T-helper 2 cell treated with Interferon-gamma antibody and Interleukin-4, amounts not matched to agents 100 ng/mL and 5 ng/mL, for 36 hours (primary cell): ENCODE measurements around the gene GLIPR1L1. TPM values are rescaled to one million over a fixed set of nuclear protein-coding genes. Genes with fewer than 3 reads are reported as not detected.

ENCODE experiments used
- intact Hi-C: fragments of 100-400 bp; cut with micrococcal nuclease; formaldehyde crosslinking; loops from one replicate; pipeline ENCODE4 v1.15.1; 2023
- total RNA-seq: library from RNA; stranded (reverse); gene quantifications from 2 replicates; pipeline ENCODE4 v1.2.3, GENCODE V29; 2022

GLIPR1L1 gene
- total RNA-seq, 1 donor from 2014 or later = not detected

DNA sequence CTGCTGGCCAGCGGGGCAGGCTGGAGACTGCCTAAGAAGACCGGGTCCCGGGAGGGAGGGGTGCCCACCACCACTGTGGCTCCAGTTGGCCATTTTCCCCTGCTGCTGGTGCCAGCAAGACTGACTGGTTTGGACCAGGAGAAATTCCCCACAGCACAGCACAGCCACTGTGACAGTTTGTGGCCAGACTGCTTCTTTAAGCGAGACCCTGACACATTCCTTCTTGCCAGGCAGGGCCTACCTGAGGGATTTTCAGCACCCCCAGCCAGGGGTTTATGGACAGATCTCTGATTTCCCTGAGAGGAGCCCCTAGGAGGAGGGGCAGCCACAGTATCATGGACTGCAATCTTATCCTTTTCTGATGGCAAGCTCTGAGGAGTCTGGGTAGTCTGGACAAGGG lies 15.5 kb downstream of the GLIPR1L1 start:
- intact Hi-C loops = no loop called here

DNA sequence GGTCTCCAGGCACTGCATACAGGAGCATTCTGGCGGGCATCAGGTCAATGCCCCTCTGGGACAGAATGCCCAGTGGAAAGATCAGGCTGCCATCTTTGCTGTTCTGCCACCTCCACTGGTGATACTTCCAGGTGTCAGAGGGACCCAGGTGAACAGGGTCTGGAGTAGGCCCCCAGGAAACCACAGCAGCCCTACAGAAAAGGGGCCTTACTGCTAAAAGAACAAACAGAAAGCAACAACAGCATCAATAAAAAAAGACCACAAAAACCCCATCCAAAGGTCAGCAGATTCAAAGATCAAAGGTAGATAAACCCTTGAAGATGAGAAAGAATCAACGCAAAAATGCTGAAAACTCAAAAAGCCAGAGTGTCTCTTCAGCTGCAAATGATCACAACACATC lies 15.9 kb downstream of the GLIPR1L1 start:
- intact Hi-C loops = no loop called here

DNA sequence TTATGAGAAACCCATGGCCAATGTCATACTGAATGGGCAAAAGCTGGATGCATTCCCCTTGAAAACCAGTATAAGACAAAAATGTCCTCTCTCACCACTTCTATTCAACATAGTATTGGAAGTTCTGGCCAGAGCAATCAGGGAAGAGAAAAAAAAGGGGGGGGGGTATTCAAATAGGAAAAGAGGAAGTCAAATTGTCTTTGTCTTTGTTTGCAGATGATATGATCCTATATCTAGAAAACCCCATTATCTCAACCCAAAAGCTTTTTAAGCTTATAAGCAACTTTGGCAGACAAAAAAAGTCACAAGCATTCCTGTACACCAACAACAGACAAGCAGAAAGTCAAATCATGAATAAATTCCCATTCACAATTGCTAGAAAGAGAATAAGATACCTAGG lies 19.5 kb downstream of the GLIPR1L1 start:
- intact Hi-C loops = no loop called here

DNA sequence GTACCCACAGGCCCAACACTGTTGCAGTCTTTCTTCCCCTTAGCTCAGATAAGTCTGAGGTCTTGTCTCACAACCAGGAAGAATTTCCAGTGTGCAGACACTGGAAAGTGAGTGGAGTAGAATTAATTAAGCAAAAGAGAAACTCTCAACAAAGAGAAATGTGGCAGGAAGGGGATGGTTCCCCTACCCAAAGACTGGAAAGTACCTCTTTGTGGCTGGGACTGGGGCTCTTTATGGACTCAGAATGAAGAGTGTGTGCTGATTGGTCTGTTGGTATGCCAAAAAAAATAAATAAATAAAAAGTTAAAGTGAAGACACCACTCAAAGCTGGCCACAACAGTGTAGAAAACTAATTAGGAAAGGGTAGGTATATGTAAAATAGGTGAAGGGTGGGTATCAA lies 26.4 kb downstream of the GLIPR1L1 start:
- intact Hi-C loops = no loop called here

DNA sequence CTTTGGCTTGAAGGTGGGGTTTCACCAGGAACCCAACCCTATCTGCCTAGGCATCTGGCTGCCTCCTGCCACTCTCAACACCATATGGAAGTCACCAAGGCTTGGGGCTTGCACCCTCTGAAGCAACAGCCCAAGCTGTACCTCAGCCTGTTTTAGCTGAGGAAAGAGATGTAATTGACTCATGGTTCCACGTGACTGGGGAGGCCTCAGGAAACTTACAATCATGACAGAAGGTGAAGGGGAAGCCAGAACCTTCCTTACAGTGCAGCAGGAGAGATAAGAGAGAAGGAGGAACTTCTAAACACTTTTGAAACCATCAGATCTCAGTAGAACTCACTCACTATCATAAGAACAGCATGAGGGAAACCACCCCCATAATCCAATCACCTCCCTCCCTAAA lies 26.9 kb downstream of the GLIPR1L1 start:
- intact Hi-C loops = no loop called here

DNA sequence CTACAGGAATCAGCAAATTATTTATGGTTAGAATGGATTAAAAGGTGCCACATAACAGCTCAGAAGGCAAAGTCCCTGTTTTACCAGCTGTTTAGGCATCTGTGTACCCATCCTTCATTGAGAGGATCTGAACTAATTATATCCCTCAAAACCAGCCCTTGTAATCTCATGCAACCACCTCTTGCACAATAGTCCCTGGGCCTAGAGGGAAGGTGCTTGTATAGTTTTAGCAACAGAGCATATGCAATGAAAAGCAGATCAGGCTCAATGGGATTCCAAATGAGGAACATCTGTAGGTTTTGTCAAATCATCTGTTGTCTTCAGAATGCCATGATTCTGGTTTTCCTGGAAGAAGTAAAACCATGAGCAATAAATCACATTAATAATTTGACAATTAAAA lies 30.4 kb downstream of the GLIPR1L1 start:
- intact Hi-C loops = no loop called here

DNA sequence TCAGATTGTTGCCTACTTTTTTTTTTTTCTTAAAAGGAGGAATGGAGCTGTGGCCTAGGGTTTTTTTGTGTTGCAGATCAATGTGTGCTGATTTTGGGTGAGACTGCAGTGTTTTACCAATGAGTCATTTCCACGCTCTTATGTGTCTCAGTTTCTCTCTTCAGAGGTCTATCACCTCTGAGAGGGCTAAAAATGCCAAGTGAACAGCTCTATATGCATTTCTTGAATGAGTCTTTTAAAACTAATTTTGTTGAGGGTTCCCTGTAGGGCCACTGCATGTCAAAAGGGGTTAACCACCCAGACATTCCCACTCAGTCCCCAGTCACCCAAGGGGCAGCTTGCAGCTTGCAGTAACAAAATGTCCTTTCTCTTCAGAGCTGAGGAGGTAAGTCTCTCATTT lies 32.2 kb downstream of the GLIPR1L1 start:
- intact Hi-C loops = no loop called here

- intact Hi-C loops = no loop called here
Observed at GRCh38 chr12:75374971-75375370, 40.5 kb downstream of the GLIPR1L1 start.

DNA sequence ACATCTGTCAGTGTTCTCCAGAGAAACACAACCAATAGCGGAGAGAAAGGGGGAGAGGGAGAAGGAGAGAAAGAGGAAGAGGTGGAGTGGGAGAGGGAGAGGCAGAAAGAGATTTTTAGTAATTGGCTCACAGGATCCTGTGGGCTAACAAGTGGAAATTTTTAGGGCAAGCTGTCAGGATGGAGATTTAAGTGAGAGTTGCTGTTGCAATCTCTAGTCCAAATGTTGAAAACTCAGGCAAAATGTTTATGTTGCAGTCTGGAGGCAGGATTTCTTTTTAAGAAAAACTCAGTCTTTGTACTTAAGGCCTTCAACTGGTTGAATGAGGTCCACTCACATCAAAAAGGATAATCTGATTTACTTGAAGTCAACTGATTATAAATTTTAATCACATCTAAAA lies 43.9 kb downstream of the GLIPR1L1 start:
- intact Hi-C loops = no loop called here

DNA sequence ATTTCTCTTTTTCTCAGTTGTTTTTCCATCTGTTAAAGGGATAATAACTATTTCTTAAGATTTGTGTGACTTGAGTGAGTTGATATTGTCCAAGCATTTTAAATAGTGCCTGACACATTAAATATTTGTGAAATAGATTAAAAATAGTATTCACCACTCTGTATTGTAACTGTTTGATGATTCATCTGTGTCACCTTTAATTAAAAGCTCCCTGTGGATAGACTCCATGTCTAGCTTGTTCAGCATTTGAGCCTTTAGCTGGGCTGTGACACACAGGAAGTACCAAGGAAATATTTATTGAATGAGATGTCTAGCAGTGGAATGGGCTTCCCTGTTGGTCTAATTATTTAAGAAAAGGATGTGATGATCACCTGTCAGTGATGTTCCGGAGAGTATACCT lies 54.6 kb downstream of the GLIPR1L1 start:
- intact Hi-C loops = no loop called here

- intact Hi-C loops = loop anchor here (1.0 to 10.0 kb wide), 6 partner anchors 122 to 1169 kb away; partner anchors contain the start of genes ATXN7L3B, KRR1, NAP1L1 and OSBPL8
Observed at GRCh38 chr12:75389706-75390105, 55.2 kb downstream of the GLIPR1L1 start.

DNA sequence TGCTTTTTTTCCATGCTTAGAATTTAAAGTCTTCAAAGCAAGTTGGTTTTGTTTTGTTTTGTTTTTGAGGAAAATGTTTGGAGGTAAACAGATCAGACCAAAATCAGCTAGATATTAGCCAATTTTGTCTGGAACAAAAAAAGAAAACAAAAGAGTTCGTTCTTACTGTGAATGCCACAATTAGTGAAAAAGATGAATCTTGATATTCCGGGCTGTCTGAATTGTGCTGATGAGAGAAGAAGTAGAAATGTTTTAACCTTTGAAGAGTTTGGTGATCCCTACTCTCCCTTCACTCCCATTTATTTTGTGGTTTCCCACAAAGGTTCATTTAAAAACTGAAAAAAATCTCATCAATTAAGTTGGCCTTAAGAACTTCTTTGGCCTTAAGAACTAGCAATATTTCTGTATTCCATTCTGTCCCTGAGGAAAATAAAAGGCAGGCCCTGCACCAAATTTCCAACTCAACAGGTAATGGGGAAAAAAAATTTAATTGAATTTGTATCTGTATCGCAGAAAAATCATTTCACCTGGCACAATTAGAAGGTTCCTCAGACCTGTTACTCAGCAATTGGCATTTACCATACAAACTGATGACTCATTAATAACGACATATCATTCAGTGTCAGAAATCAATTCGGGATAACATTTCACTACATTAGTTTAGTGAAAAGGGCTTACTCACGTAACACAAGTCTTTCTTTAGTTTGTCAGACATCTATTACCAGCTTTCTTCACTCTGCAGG lies 55.9 kb downstream of the GLIPR1L1 start:
- intact Hi-C loops = loop anchor here (1.0 to 10.0 kb wide), 6 partner anchors 121 to 1168 kb away; partner anchors contain the start of genes ATXN7L3B, KRR1, NAP1L1 and OSBPL8

DNA sequence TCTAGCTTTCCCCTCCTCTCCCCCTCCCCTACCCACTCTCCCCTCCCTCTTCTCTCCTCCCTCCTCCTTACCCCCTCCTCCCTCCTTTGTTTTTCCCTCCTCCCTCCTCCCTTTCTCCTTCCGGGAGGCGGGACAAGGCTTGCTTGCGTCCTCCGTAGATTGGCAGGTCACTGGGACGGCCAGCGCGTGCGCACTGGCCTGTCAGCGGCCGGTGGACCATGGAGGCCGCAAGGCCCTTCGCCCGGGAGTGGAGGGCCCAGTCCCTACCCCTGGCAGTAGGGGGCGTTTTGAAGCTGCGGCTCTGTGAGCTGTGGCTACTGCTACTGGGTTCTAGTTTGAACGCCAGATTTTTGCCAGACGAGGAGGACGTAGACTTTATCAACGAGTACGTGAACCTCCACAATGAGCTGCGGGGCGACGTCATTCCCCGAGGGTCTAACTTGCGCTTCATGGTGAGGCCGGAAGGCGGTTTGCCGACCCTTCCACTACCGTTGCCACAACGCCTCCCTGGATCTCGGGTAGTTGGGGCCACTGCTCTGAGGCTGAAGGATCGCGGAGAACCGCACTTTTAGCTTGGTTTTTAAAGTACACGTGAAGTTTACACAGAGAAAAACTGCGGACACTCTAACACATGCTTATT lies 56.5 kb downstream of the GLIPR1L1 start, which contains the start of gene GLIPR1L2:
TSS of gene GLIPR1L2 (plus strand) at position 191 of the 640 bp plus-strand sequence. CDS start at position 219, 28 bp downstream.
- intact Hi-C loops = loop anchor here (1.0 to 10.0 kb wide), 8 partner anchors 57 to 1168 kb away; partner anchors contain the start of genes ATXN7L3B, GLIPR1, GLIPR1L1 and KRR1

DNA sequence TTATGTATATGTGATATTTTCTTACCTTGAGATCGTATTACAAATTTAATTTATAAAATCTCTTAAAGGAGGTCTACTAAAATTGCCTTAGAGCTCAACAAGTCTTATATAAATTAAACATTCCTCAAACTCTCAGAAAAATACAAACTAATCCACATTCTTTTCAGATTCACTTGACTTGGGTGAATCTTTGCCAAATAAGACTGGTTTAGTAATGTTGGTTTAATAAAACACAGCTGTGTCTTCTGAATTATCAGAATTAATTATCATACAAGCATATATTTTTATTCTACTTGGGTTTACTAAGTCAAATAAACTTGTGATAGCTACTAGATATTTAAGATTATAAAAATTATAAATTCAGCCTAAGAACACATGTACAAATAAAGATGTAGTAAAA lies 69.8 kb downstream of the GLIPR1L1 start:
- intact Hi-C loops = no loop called here

DNA sequence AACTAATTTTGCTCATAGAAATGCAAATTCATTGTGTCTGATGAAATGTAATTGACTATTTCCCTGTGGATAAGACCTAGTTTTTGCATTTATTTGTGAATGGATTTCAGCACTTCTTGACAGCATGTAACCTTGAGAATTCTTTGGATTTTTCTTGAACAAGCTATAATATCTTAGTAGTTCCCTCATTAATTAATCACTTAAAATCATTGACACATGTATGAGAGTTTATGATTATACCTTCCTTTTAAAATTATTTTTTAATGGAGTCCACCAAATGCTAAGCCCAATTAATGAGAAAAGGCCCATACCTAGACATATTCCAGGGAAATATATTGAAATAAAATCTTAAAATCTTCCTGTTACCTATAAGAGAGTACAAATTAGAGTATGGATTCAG lies 73.2 kb downstream of the GLIPR1L1 start:
- intact Hi-C loops = no loop called here

DNA sequence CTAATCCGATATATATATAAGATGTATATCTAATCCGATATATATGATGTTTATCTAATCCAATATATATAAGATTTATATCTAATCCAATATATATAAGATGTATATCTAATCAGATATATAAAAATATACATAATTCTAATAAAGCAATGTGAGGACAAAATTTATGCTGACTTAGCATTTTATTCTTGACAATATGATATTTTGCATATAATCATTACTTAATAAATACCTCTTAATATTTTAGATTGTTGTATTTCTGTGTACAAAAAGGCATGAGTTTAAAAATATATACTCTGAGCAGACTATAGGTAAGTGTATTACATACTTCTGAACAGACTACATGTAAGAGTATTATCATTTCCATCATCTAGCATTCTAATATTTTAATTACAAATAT lies 75.4 kb downstream of the GLIPR1L1 start:
- intact Hi-C loops = no loop called here

DNA sequence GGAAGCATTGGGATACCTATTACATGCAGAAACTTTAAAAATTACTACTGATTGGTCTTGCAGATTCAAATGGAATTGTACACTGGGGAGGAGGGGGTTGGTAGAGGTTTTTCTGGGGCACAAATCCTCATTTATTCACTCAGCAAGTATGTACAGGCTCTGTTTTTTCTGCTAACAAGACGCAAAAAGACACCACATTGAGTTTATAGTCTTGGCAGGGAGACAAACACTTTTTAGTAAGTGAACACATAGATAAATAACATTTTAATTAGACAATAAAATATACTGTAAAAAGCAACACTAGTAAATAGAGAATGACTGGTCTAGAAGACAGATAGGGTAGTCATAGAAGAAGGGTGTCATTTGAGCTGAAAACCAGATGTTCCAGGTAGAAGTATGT lies 80.2 kb downstream of the GLIPR1L1 start:
- intact Hi-C loops = no loop called here

GRCh38 chr12:75419841-75420240 lies 85.4 kb downstream of the GLIPR1L1 start:
- intact Hi-C loops = no loop called here
